GM12878 (cell line): Measurements from ENCODE around the gene ARAP3. TPM values are rescaled to one million over a fixed set of nuclear protein-coding genes. Genes with fewer than 3 reads are reported as not detected.
"Not testable (repeated sequence)": the region's sequence is repeated elsewhere in the genome, so short reads cannot be mapped to it uniquely, and the experiment has no call there.

ENCODE experiments used
- ATAC-seq: fragments of 200-7000 bp; cut with Tn5 transposase; 3 replicates; pipeline ENCODE4 v1.9.1; 2020; ENCODE audit warnings: mild to moderate bottlenecking, moderate library complexity
- BruUV-seq: library from RNA; stranded (reverse); fragments of 400-500 nt; replicated peaks from 2 replicates; lab custom pipeline; 2021; lab: Mats Ljungman, UMichigan
- CTCF ChIA-PET: fragments of 300-600 bp; sonication (Branson Sonifier 250); formaldehyde crosslinking; extraction: SDS; loops from one replicate; lab custom pipeline; 2021; ENCODE audit warnings: inconsistent platforms; lab: Yijun Ruan, JAX
- POLR2A ChIA-PET: fragments of 350-600 bp; formaldehyde crosslinking; extraction: SDS; loops from one replicate; lab custom pipeline; 2021; ENCODE audit warnings: inconsistent platforms; lab: Charles Lee
- RAD21 ChIA-PET: fragments of 300-600 bp; sonication (Branson Sonifier 250); formaldehyde crosslinking; loops from one replicate; lab custom pipeline; 2023; ENCODE audit warnings: antibody characterized with exemption; ENCODE audit not compliant: unreplicated experiment; lab: Charles Lee
- SMC1A ChIA-PET: fragments of 300-600 bp; sonication (Branson Sonifier 250); formaldehyde crosslinking; loops from one replicate; lab custom pipeline; 2023; ENCODE audit not compliant: unreplicated experiment, uncharacterized antibody; lab: Charles Lee
- DNase-seq: peaks from one replicate; pipeline ENCODE4 v3.0.0-alpha.2; 2011; ENCODE audit warnings: low read depth, low spot score
- FAIRE-seq: peaks from 3 replicates; lab custom pipeline; 2011; peaks lifted over from hg19 to GRCh38; lab: Jason Lieb, UNC
- H2AFZ ChIP-seq: 2 replicates; pipeline ENCODE4 v1.6.0; 2011; ENCODE audit warnings: low read depth, low read length, control low read depth; ENCODE audit not compliant: control insufficient read depth
- H3K27ac ChIP-seq: 2 replicates; pipeline ENCODE4 v1.5.1; 2011; ENCODE audit warnings: control low read depth; ENCODE audit not compliant: control insufficient read depth, insufficient read depth
- H3K27me3 ChIP-seq, 2 experiments: replicated peaks in 1 of 2; 2 replicates each; pipeline versions ENCODE4 v1.6.0 to v1.6.1; 2011; ENCODE audit warnings: low read length in 1 of 2; ENCODE audit not compliant: control insufficient read depth in 2 of 2, insufficient read depth in 2 of 2
- H3K36me3 ChIP-seq, 2 experiments: 2 replicates each; pipeline ENCODE4 v1.5.1; 2011; ENCODE audit warnings: low read length in 1 of 2; ENCODE audit not compliant: control insufficient read depth in 2 of 2, insufficient read depth in 2 of 2
- H3K4me1 ChIP-seq: 2 replicates; pipeline ENCODE4 v1.6.1; 2011; ENCODE audit warnings: mild to moderate bottlenecking, low read length, moderate library complexity, mixed read lengths; ENCODE audit not compliant: control insufficient read depth, insufficient read depth
- H3K4me2 ChIP-seq: 2 replicates; pipeline ENCODE4 v1.6.0; 2011; ENCODE audit warnings: control low read depth; ENCODE audit not compliant: control insufficient read depth, insufficient read depth
- H3K4me3 ChIP-seq: fragments of 200-600 bp; sonication (generic); 2 replicates; pipeline ENCODE4 v1.5.1; 2016
- H3K79me2 ChIP-seq: 2 replicates; pipeline ENCODE4 v1.6.0; 2011; ENCODE audit warnings: low read length; ENCODE audit not compliant: control insufficient read depth, insufficient read depth
- H3K9ac ChIP-seq: 2 replicates; pipeline ENCODE4 v1.8.0; 2011; ENCODE audit warnings: low read length, control low read depth, mixed read lengths; ENCODE audit not compliant: control insufficient read depth, insufficient read depth
- H3K9me3 ChIP-seq: replicated peaks from 3 replicates; pipeline ENCODE4 v1.5.1; 2011; ENCODE audit warnings: mild to moderate bottlenecking, low read length; ENCODE audit not compliant: control insufficient read depth, insufficient read depth
- H4K20me1 ChIP-seq: 2 replicates; pipeline ENCODE4 v1.6.0; 2011; ENCODE audit not compliant: control insufficient read depth, insufficient read depth
- CHD2 ChIP-seq: IDR thresholded peaks from 2 replicates; pipeline ENCODE4 v1.6.1; 2011; ENCODE audit warnings: low read depth, low read length, improper control_type of control experiment, borderline replicate concordance
- RAD21 ChIP-seq: IDR thresholded peaks from 2 replicates; pipeline ENCODE4 v1.6.1; 2011; ENCODE audit warnings: mild to moderate bottlenecking, low read depth, low read length, moderate library complexity; ENCODE audit not compliant: insufficient read depth
- WGBS: methylation state at CpG from one replicate; pipeline ENCODE4 v1.1.6; 2016; ENCODE audit warnings: low lambda C conversion rate; ENCODE audit not compliant: insufficient replicate concordance, insufficient coverage; ENCODE audit errors: missing lambda C conversion rate; 5-methylcytosine and 5-hydroxymethylcytosine counted together
- in situ Hi-C: fragments of 300-500 bp; cut with MboI; formaldehyde crosslinking; loops from 9 replicates; pipeline ENCODE4 v1.14.3; 2018; ENCODE audit warnings: mixed read lengths
- intact Hi-C: fragments of 100-400 bp; cut with micrococcal nuclease; formaldehyde crosslinking; loops from one replicate; pipeline ENCODE4 v1.14.2; 2022; ENCODE audit not compliant: unreplicated experiment
- polyA plus RNA-seq, 11 experiments: library from polyadenylated mRNA; depleted of rRNA in 4 of 11; unstranded in 6 of 11; stranded (reverse) in 5 of 11; fragments of >200 nt; fragmentation: Nextera tagmentation in 4 of 11; fragmentation: Illumina TruSeq in 1 of 11; extraction: Ambion mirVana in 4 of 11; extraction: Trizol in 1 of 11; gene quantifications; 1 replicate in 1 of 11; 2 replicates in 10 of 11; pipeline versions ENCODE4 v1.2.1 to v1.2.3, GENCODE V29; 2011 to 2016; ENCODE audit warnings: inconsistent platforms in 2 of 11, missing spikeins in 2 of 11, low read depth in 1 of 11
- total RNA-seq, 4 experiments: library from RNA; depleted of rRNA in 3 of 4; stranded (reverse); fragments of >200 nt in 3 of 4; fragmentation: Illumina TruSeq in 1 of 4; extraction: Trizol in 1 of 4; gene quantifications; 2 replicates each; pipeline versions ENCODE4 v1.2.1 to v1.2.3, GENCODE V29; 2013 to 2021
- TF ChIP-seq, protein P1 (sequence below): fragments of 450-650 bp; IDR thresholded peaks from 2 replicates; pipeline ENCODE4 v1.6.1; 2018; ENCODE audit warnings: mild to moderate bottlenecking, low read depth, moderate library complexity; ENCODE audit not compliant: partially characterized antibody

ARAP3 gene
- total and polyA plus RNA-seq, 10 of the 15 experiments (the other 5 are each of a cell fraction or from before 2014, with no cell fraction given): 0.01 to 0.08 TPM; not detected in 8

DNA sequence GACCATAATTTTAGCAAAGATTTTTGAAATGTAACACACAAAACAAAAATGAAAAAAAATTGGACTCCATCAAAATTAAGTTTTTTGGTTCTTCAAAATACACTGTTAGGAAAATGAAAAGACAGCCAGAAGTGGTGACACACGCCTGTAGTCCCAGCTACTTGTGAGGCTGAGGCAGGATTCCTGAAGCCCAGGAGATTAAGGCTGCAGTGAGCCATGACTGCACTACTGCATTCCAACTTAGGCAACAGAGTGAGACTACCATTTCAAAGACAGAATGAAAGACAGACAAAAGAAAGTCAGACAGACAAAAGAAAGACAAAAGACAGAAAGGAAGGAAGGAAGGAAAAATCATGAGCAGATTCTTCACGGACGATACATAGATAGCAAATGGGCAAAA, 70.7 kb downstream of the ARAP3 start:
- ATAC-seq: no peak
- DNase-seq: no peak
- WGBS: 75% methylated on average over 3 of the region's 3 CpGs
- CTCF ChIA-PET: interaction anchor here (15.5 kb wide), 1 partner anchor 20 kb away, joined by 517 read pairs; no protein-coding TSS in a partner anchor
- POLR2A ChIA-PET: no interaction called here
- intact Hi-C loops: loop anchor here (10.0 kb wide), 1 partner anchor 896 kb away; no protein-coding TSS in a partner anchor
- no peak overlapping the region for H3K4me3 ChIP-seq
- in situ Hi-C loops: loop anchor here (25.0 kb wide), 2 partner anchors 1199 to 1574 kb away; partner anchors contain the start of genes ANKHD1 and NRG2
- no TSS peak for BruUV-seq
- peaks cover 8% of the 10 kb centered on the region for H3K4me1 ChIP-seq
- FAIRE-seq: no peak
- no peak overlapping the region; the same call in 1 of the 2 replicates for H3K4me2 ChIP-seq
- TF ChIP-seq RAD21 (no peak), CHD2 (no peak)
- TF ChIP-seq, protein P1, sequence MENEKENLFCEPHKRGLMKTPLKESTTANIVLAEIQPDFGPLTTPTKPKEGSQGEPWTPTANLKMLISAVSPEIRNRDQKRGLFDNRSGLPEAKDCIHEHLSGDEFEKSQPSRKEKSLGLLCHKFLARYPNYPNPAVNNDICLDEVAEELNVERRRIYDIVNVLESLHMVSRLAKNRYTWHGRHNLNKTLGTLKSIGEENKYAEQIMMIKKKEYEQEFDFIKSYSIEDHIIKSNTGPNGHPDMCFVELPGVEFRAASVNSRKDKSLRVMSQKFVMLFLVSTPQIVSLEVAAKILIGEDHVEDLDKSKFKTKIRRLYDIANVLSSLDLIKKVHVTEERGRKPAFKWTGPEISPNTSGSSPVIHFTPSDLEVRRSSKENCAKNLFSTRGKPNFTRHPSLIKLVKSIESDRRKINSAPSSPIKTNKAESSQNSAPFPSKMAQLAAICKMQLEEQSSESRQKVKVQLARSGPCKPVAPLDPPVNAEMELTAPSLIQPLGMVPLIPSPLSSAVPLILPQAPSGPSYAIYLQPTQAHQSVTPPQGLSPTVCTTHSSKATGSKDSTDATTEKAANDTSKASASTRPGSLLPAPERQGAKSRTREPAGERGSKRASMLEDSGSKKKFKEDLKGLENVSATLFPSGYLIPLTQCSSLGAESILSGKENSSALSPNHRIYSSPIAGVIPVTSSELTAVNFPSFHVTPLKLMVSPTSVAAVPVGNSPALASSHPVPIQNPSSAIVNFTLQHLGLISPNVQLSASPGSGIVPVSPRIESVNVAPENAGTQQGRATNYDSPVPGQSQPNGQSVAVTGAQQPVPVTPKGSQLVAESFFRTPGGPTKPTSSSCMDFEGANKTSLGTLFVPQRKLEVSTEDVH: no peak
- TF ChIP-seq, all 136 proteins: peak for 0
- Histone ChIP-seq H2AFZ (no peak overlapping the region), H3K27ac (no peak overlapping the region), H3K79me2 (peaks cover 89% of the 10 kb centered on the region), H3K27me3 (no peaks in the 10 kb centered on the region), H4K20me1 (no peaks in the 10 kb centered on the region), H3K9ac (no peak overlapping the region), H3K9me3 (no peaks in the 10 kb centered on the region), H3K36me3 (no peaks in the 10 kb centered on the region; a peak in 2 of 4 replicates)
- ChIA-PET SMC1A (interaction anchor here (1.4 to 14.0 kb wide), 3 partner anchors 13 to 22 kb away, joined by 3 to 245 read pairs (median 50); partner anchors contain the start of genes HDAC3 and RELL2), RAD21 (interaction anchor here (1.7 to 9.9 kb wide), 2 partner anchors 10 to 18 kb away, joined by 4 to 299 read pairs; no protein-coding TSS in a partner anchor)

DNA sequence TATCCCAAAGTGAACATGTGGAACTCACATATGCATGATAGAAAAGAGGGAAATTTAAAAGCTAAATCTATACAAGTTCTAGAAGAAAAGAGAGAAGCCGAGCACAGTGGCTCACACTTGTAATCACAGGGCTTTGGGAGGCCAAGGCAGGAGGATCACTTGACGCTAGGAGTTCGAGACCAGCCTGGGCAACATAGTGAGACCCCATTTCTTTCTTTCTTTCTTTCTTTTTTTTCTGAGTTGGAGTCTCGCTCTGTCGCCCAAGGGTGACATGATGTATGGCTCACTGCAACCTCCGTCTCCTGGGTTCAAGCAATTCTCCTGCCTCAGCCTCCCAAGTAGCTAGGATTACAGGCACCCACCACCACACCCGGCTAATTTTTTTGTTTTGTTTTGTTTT, 72.1 kb downstream of the ARAP3 start:
- DNase-seq, H3K27me3 ChIP-seq, BruUV-seq, H3K36me3 ChIP-seq, H3K4me2 ChIP-seq, H3K9ac ChIP-seq, H4K20me1 ChIP-seq, FAIRE-seq, H3K9me3 ChIP-seq, H2AFZ ChIP-seq, H3K4me3 ChIP-seq, H3K27ac ChIP-seq, ATAC-seq: not testable (repeated sequence)
- Histone ChIP-seq H3K4me1 (peaks cover 13% of the 10 kb centered on the region), H3K79me2 (peaks cover 87% of the 10 kb centered on the region)
- ChIA-PET CTCF (interaction anchor here (1.0 to 10.9 kb wide), 4 partner anchors 6 to 97 kb away, joined by 4 to 172 read pairs (median 38); partner anchors contain the start of gene DIAPH1), POLR2A (interaction anchor here (3.4 to 4.1 kb wide), 3 partner anchors 12 to 27 kb away, joined by 17 to 22 read pairs (median 18); partner anchors contain the start of genes HDAC3 and RELL2), SMC1A (interaction anchor here (2.7 to 8.6 kb wide), 4 partner anchors 7 to 23 kb away, joined by 12 to 199 read pairs (median 31); partner anchors contain the start of gene DIAPH1), RAD21 (interaction anchor here (5.7 kb wide), 1 partner anchor 8 kb away, joined by 89 read pairs; the partner anchor contains the start of gene DIAPH1)
- 99% methylated on average over 7 of the region's 7 CpGs for WGBS
- intact Hi-C loops (loop anchor here (10.0 kb wide), 1 partner anchor 895 kb away; no protein-coding TSS in a partner anchor), in situ Hi-C loops (loop anchor here (25.0 kb wide), 2 partner anchors 1198 to 1573 kb away; partner anchors contain the start of genes ANKHD1 and NRG2)
